ENCODE data around the gene DCUN1D3. TPM values are rescaled to one million over a fixed set of nuclear protein-coding genes. Genes with fewer than 3 reads are reported as not detected.

DCUN1D3 gene
- total and polyA plus RNA-seq, 3 experiments from 2014 or later, result 1.4 to 13.2 (median 12.7) TPM

- Histone ChIP-seq H3K9me3 (ENCODE audit: low read length) (no peaks in the 10 kb centered on the region), H3K27ac (ENCODE audit: low read depth, low read length) (no peak overlapping the region), H3K36me3 (ENCODE audit: insufficient read depth, low read length) (no peaks in the 10 kb centered on the region), H3K4me3 (ENCODE audit: low read length) (no peak overlapping the region), H3K4me1 (ENCODE audit: insufficient read depth, low read length) (peaks cover 5% of the 10 kb centered on the region), H3K27me3 (ENCODE audit: insufficient read depth, low read length, poor library complexity, severe bottlenecking) (no peaks in the 10 kb centered on the region)
- Mint-ChIP-seq H3K27ac (no peak overlapping the region), H3K4me3 (no peak overlapping the region), H3K36me3 (no peaks in the 10 kb centered on the region), H3K9me3 (no peaks in the 10 kb centered on the region), H3K4me1 (peaks cover 5 to 19% (median 17%) of the 10 kb centered on the region in 3 donors), H3K27me3 (peaks cover 0 to 2% of the 10 kb centered on the region in 2 donors)
- DNase-seq, result no peak
- ChIA-PET CTCF (no interaction called here), POLR2A (no interaction called here)
Observed at GRCh38 chr16:20941636-20941926, 41.4 kb upstream of the DCUN1D3 start.

- CTCF ChIA-PET, result no interaction called here
- Mint-ChIP-seq H3K27ac (peak overlapping the region in 2 of 8 donors; percentile 12 to 70), H3K27me3 (peaks cover 0 to 2% of the 10 kb centered on the region in 2 donors), H3K36me3 (no peaks in the 10 kb centered on the region), H3K4me1 (peaks cover 5 to 19% (median 17%) of the 10 kb centered on the region in 3 donors), H3K9me3 (no peaks in the 10 kb centered on the region), H3K4me3 (no peak overlapping the region)
- POLR2A ChIA-PET, result no interaction called here
- Histone ChIP-seq H3K4me3 (ENCODE audit: low read length) (no peak overlapping the region), H3K27me3 (ENCODE audit: insufficient read depth, low read length, poor library complexity, severe bottlenecking) (no peaks in the 10 kb centered on the region), H3K4me1 (ENCODE audit: insufficient read depth, low read length) (peaks cover 5% of the 10 kb centered on the region), H3K27ac (ENCODE audit: low read depth, low read length) (no peak overlapping the region), H3K9me3 (ENCODE audit: low read length) (no peaks in the 10 kb centered on the region), H3K36me3 (ENCODE audit: insufficient read depth, low read length) (no peaks in the 10 kb centered on the region)
- DNase-seq, result no peak
Observed at GRCh38 chr16:20940871-20941635, 40.9 kb upstream of the DCUN1D3 start.

- H3K4me1 Mint-ChIP-seq, result peaks cover 5 to 12% (median 12%) of the 10 kb centered on the region in 3 donors
Observed at GRCh38 chr16:20939611-20940010, 39.5 kb upstream of the DCUN1D3 start.

GRCh38 chr16:20938426-20938825 lies 38.3 kb upstream of the DCUN1D3 start:
- Mint-ChIP-seq H3K4me1 (peaks cover 5 to 10% (median 10%) of the 10 kb centered on the region in 3 donors), H3K4me3 (no peak overlapping the region), H3K27me3 (peaks cover 0 to 2% of the 10 kb centered on the region in 2 donors), H3K27ac (no peak overlapping the region), H3K9me3 (no peaks in the 10 kb centered on the region), H3K36me3 (no peaks in the 10 kb centered on the region)
- DNase-seq, result no peak
- no peaks in the 10 kb centered on the region for H3K36me3 ChIP-seq (ENCODE audit: insufficient read depth, low read length)
- ChIA-PET CTCF (no interaction called here), POLR2A (no interaction called here)
- H3K27ac ChIP-seq (ENCODE audit: low read depth, low read length), result no peak overlapping the region
- H3K27me3 ChIP-seq (ENCODE audit: insufficient read depth, low read length, poor library complexity, severe bottlenecking), result no peaks in the 10 kb centered on the region
- H3K9me3 ChIP-seq (ENCODE audit: low read length), result no peaks in the 10 kb centered on the region
- no peak overlapping the region for H3K4me3 ChIP-seq (ENCODE audit: low read length)
- H3K4me1 ChIP-seq (ENCODE audit: insufficient read depth, low read length), result peaks cover 5% of the 10 kb centered on the region

More at GRCh38 chr16:20939611-20940010, 39.5 kb upstream of the DCUN1D3 start:
- ChIA-PET CTCF (no interaction called here), POLR2A (no interaction called here)
- Histone ChIP-seq H3K9me3 (ENCODE audit: low read length) (no peaks in the 10 kb centered on the region), H3K27me3 (ENCODE audit: insufficient read depth, low read length, poor library complexity, severe bottlenecking) (no peaks in the 10 kb centered on the region), H3K4me1 (ENCODE audit: insufficient read depth, low read length) (peaks cover 5% of the 10 kb centered on the region), H3K27ac (ENCODE audit: low read depth, low read length) (no peak overlapping the region), H3K4me3 (ENCODE audit: low read length) (no peak overlapping the region), H3K36me3 (ENCODE audit: insufficient read depth, low read length) (no peaks in the 10 kb centered on the region)
- peaks cover 0 to 2% of the 10 kb centered on the region in 2 donors for H3K27me3 Mint-ChIP-seq
- no peaks in the 10 kb centered on the region for H3K9me3 Mint-ChIP-seq
- no peak for DNase-seq
- H3K27ac Mint-ChIP-seq, result no peak overlapping the region
- no peak overlapping the region for H3K4me3 Mint-ChIP-seq
- H3K36me3 Mint-ChIP-seq, result no peaks in the 10 kb centered on the region

- Histone ChIP-seq H3K4me1 (ENCODE audit: insufficient read depth, low read length) (peaks cover 5% of the 10 kb centered on the region), H3K27ac (ENCODE audit: low read depth, low read length) (no peak overlapping the region), H3K27me3 (ENCODE audit: insufficient read depth, low read length, poor library complexity, severe bottlenecking) (no peaks in the 10 kb centered on the region), H3K4me3 (ENCODE audit: low read length) (no peak overlapping the region), H3K9me3 (ENCODE audit: low read length) (no peaks in the 10 kb centered on the region), H3K36me3 (ENCODE audit: insufficient read depth, low read length) (no peaks in the 10 kb centered on the region)
- CTCF ChIA-PET, result interaction anchor here (0.7 kb wide), 1 partner anchor 11 kb away, joined by 3 read pairs; no protein-coding TSS in a partner anchor
- Mint-ChIP-seq H3K27ac (no peak overlapping the region), H3K9me3 (no peaks in the 10 kb centered on the region), H3K27me3 (peaks cover 0 to 2% of the 10 kb centered on the region in 2 donors), H3K36me3 (no peaks in the 10 kb centered on the region), H3K4me3 (no peak overlapping the region), H3K4me1 (peaks cover 5 to 9% (median 7%) of the 10 kb centered on the region in 3 donors)
- POLR2A ChIA-PET, result no interaction called here
- no peak for DNase-seq
Observed at GRCh38 chr16:20937736-20938135, 37.6 kb upstream of the DCUN1D3 start.

- Histone ChIP-seq H3K27me3 (ENCODE audit: insufficient read depth, low read length, poor library complexity, severe bottlenecking) (no peaks in the 10 kb centered on the region), H3K9me3 (ENCODE audit: low read length) (no peaks in the 10 kb centered on the region), H3K4me1 (ENCODE audit: insufficient read depth, low read length) (no peaks in the 10 kb centered on the region), H3K4me3 (ENCODE audit: low read length) (no peak overlapping the region), H3K27ac (ENCODE audit: low read depth, low read length) (no peak overlapping the region), H3K36me3 (ENCODE audit: insufficient read depth, low read length) (no peaks in the 10 kb centered on the region)
- ChIA-PET CTCF (no interaction called here), POLR2A (interaction anchor here (0.6 kb wide), 1 partner anchor 20 kb away, joined by 3 read pairs; no protein-coding TSS in a partner anchor)
- DNase-seq, result no peak
- Mint-ChIP-seq H3K27me3 (no peaks in the 10 kb centered on the region), H3K9me3 (no peaks in the 10 kb centered on the region), H3K36me3 (no peaks in the 10 kb centered on the region), H3K4me1 (no peaks in the 10 kb centered on the region), H3K4me3 (no peak overlapping the region), H3K27ac (peak overlapping the region in 1 of 8 donors; percentile 73)
Observed at GRCh38 chr16:20933589-20933988, 33.4 kb upstream of the DCUN1D3 start.

- H3K4me3 Mint-ChIP-seq, result no peak overlapping the region
- H3K36me3 Mint-ChIP-seq, result peaks cover 0 to 3% (median 3%) of the 10 kb centered on the region in 3 donors
- Histone ChIP-seq H3K27me3 (ENCODE audit: insufficient read depth, low read length, poor library complexity, severe bottlenecking) (no peaks in the 10 kb centered on the region), H3K9me3 (ENCODE audit: low read length) (no peaks in the 10 kb centered on the region), H3K4me3 (ENCODE audit: low read length) (no peak overlapping the region), H3K36me3 (ENCODE audit: insufficient read depth, low read length) (no peaks in the 10 kb centered on the region), H3K4me1 (ENCODE audit: insufficient read depth, low read length) (no peaks in the 10 kb centered on the region), H3K27ac (ENCODE audit: low read depth, low read length) (no peak overlapping the region)
- ChIA-PET CTCF (no interaction called here), POLR2A (no interaction called here)
- DNase-seq, result no peak
- no peaks in the 10 kb centered on the region for H3K27me3 Mint-ChIP-seq
- H3K4me1 Mint-ChIP-seq, result no peaks in the 10 kb centered on the region
- H3K27ac Mint-ChIP-seq, result no peak overlapping the region
- H3K9me3 Mint-ChIP-seq, result no peaks in the 10 kb centered on the region
Observed at GRCh38 chr16:20931066-20931600, 31.0 kb upstream of the DCUN1D3 start.

GRCh38 chr16:20930365-20930690 lies 30.2 kb upstream of the DCUN1D3 start:
- H3K4me3 Mint-ChIP-seq, result no peak overlapping the region
- CTCF ChIA-PET, result no interaction called here
- no peaks in the 10 kb centered on the region for H3K9me3 ChIP-seq (ENCODE audit: low read length)
- H3K27me3 Mint-ChIP-seq, result no peaks in the 10 kb centered on the region
- H3K36me3 Mint-ChIP-seq, result peaks cover 4 to 10% (median 8%) of the 10 kb centered on the region in 3 donors
- no peaks in the 10 kb centered on the region for H3K9me3 Mint-ChIP-seq
- DNase-seq, result no peak
- H3K27ac Mint-ChIP-seq, result no peak overlapping the region
- no peaks in the 10 kb centered on the region for H3K4me1 Mint-ChIP-seq
- no peaks in the 10 kb centered on the region for H3K4me1 ChIP-seq (ENCODE audit: insufficient read depth, low read length)
- no peaks in the 10 kb centered on the region for H3K27me3 ChIP-seq (ENCODE audit: insufficient read depth, low read length, poor library complexity, severe bottlenecking)
- no peak overlapping the region for H3K27ac ChIP-seq (ENCODE audit: low read depth, low read length)
- H3K36me3 ChIP-seq (ENCODE audit: insufficient read depth, low read length), result no peaks in the 10 kb centered on the region
- POLR2A ChIA-PET, result no interaction called here
- H3K4me3 ChIP-seq (ENCODE audit: low read length), result no peak overlapping the region
